IMR-90 (cell line): Measurements from ENCODE around the gene HLA-DPA1. TPM values are rescaled to one million over a fixed set of nuclear protein-coding genes. Genes with fewer than 3 reads are reported as not detected.

ENCODE experiments used
- ATAC-seq: fragments of 200-7000 bp; cut with Tn5 transposase; 2 replicates; pipeline ENCODE4 v1.9.1; 2020; ENCODE audit warnings: low read depth, mild to moderate bottlenecking, moderate library complexity
- BruUV-seq: library from RNA; stranded (reverse); fragments of 400-500 nt; replicated peaks from 2 replicates; lab custom pipeline; 2021; lab: Mats Ljungman, UMichigan
- CTCF ChIA-PET: fragments of 300-600 bp; formaldehyde crosslinking; extraction: SDS; loops from one replicate; lab custom pipeline; 2021; ENCODE audit warnings: antibody characterized with exemption; lab: Yijun Ruan, JAX
- POLR2A ChIA-PET: fragments of 300-600 bp; sonication (Branson Sonifier 250); formaldehyde crosslinking; loops from one replicate; lab custom pipeline; 2022; ENCODE audit warnings: antibody characterized with exemption; ENCODE audit not compliant: unreplicated experiment; lab: Charles Lee
- DNase-seq: peaks from one replicate; pipeline ENCODE4 v3.0.0; 2013
- H2AFZ ChIP-seq: replicated peaks from 2 replicates; pipeline ENCODE3; 2013; ENCODE audit warnings: low read length, mild to moderate bottlenecking; ENCODE audit not compliant: poor library complexity
- H2AK5ac ChIP-seq: 2 replicates; pipeline ENCODE4 v1.6.1; 2013; ENCODE audit warnings: low read depth, low read length, inconsistent platforms
- H2AK9ac ChIP-seq: replicated peaks from 2 replicates; pipeline ENCODE3; 2013; ENCODE audit warnings: mild to moderate bottlenecking, low read depth, low read length, moderate library complexity; ENCODE audit not compliant: poor library complexity
- H2BK120ac ChIP-seq: 2 replicates; pipeline ENCODE4 v1.6.1; 2013; ENCODE audit warnings: low read depth, low read length, inconsistent platforms
- H2BK15ac ChIP-seq: 3 replicates; pipeline ENCODE4 v1.6.1; 2013; ENCODE audit warnings: low read depth, low read length, inconsistent platforms
- H2BK20ac ChIP-seq: 2 replicates; pipeline ENCODE4 v1.6.1; 2013; ENCODE audit warnings: low read depth, mild to moderate bottlenecking, inconsistent platforms, low read length, moderate library complexity
- H2BK5ac ChIP-seq: 2 replicates; pipeline ENCODE4 v1.6.1; 2013; ENCODE audit warnings: mild to moderate bottlenecking, low read depth, low read length, inconsistent platforms; ENCODE audit not compliant: poor library complexity, severe bottlenecking
- H3K14ac ChIP-seq: replicated peaks from 2 replicates; pipeline ENCODE4 v1.6.1; 2013; ENCODE audit warnings: low read depth, low read length, inconsistent platforms
- H3K18ac ChIP-seq: 2 replicates; pipeline ENCODE4 v1.6.1; 2013; ENCODE audit warnings: low read depth, low read length, control low read depth
- H3K23ac ChIP-seq: 2 replicates; pipeline ENCODE4 v1.6.1; 2013; ENCODE audit warnings: low read depth, low read length, inconsistent platforms
- H3K27ac ChIP-seq: 2 replicates; pipeline ENCODE4 v1.5.1; 2013; ENCODE audit warnings: mild to moderate bottlenecking, control low read depth, low read length; ENCODE audit not compliant: insufficient read depth
- H3K27me3 ChIP-seq: 2 replicates; pipeline ENCODE4 v1.6.1; 2013; ENCODE audit warnings: low read length; ENCODE audit not compliant: control insufficient read depth, insufficient read depth
- H3K36me3 ChIP-seq: 2 replicates; pipeline ENCODE4 v1.6.1; 2013; ENCODE audit warnings: low read length, mixed read lengths; ENCODE audit not compliant: control insufficient read depth, insufficient read depth
- H3K4ac ChIP-seq: 2 replicates; pipeline ENCODE4 v1.6.1; 2013; ENCODE audit warnings: low read depth, low read length, inconsistent platforms
- H3K4me1 ChIP-seq: 2 replicates; pipeline ENCODE4 v1.6.1; 2013; ENCODE audit warnings: low read length, mixed read lengths; ENCODE audit not compliant: control insufficient read depth, insufficient read depth
- H3K4me2 ChIP-seq: 2 replicates; pipeline ENCODE4 v1.6.1; 2013; ENCODE audit warnings: low read depth, mild to moderate bottlenecking, control low read depth, low read length, moderate library complexity
- H3K4me3 ChIP-seq: 2 replicates; pipeline ENCODE4 v1.5.1; 2013; ENCODE audit warnings: low read depth, mild to moderate bottlenecking, control low read depth, low read length, moderate library complexity; ENCODE audit not compliant: insufficient read depth
- H3K56ac ChIP-seq: 2 replicates; pipeline ENCODE4 v1.6.1; 2013; ENCODE audit warnings: low read length, inconsistent platforms; ENCODE audit not compliant: insufficient read depth; ENCODE audit errors: extremely low read depth
- H3K79me1 ChIP-seq, 2 experiments: 2 replicates each; pipeline ENCODE4 v1.6.1; 2013; ENCODE audit warnings: low read length in 2 of 2, inconsistent platforms in 1 of 2, low read depth in 1 of 2
- H3K9ac ChIP-seq: 2 replicates; pipeline ENCODE4 v1.6.1; 2013; ENCODE audit warnings: low read depth, low read length, control low read depth
- H3K9me1 ChIP-seq: 2 replicates; pipeline ENCODE4 v1.6.1; 2013; ENCODE audit warnings: low read length, inconsistent platforms; ENCODE audit not compliant: insufficient read depth
- H3K9me3 ChIP-seq: 2 replicates; pipeline ENCODE4 v1.6.1; 2013; ENCODE audit warnings: low read length; ENCODE audit not compliant: control insufficient read depth, insufficient read depth
- H4K20me1 ChIP-seq: 2 replicates; pipeline ENCODE4 v1.6.1; 2013; ENCODE audit warnings: low read length, inconsistent platforms; ENCODE audit not compliant: insufficient read depth
- H4K5ac ChIP-seq: 2 replicates; pipeline ENCODE4 v1.6.1; 2013; ENCODE audit warnings: mild to moderate bottlenecking, low read depth, low read length, control low read depth
- H4K8ac ChIP-seq, 2 experiments: 2 replicates each; pipeline ENCODE4 v1.6.1; 2013; ENCODE audit warnings: low read depth in 2 of 2, low read length in 2 of 2, control low read depth in 1 of 2, inconsistent platforms in 1 of 2
- H4K91ac ChIP-seq: 2 replicates; pipeline ENCODE4 v1.6.1; 2013; ENCODE audit warnings: low read depth, low read length, inconsistent platforms; ENCODE audit not compliant: insufficient read depth
- BHLHE40 ChIP-seq: fragments of 150-350 bp; IDR thresholded peaks from 2 replicates; pipeline ENCODE4 v1.6.1; 2016; ENCODE audit warnings: mild to moderate bottlenecking, low read depth, low read length
- CEBPB ChIP-seq: IDR thresholded peaks from 2 replicates; pipeline ENCODE4 v1.6.1; 2012; ENCODE audit warnings: low read depth, low read length, improper control_type of control experiment
- ELK1 ChIP-seq: fragments of 150-350 bp; IDR thresholded peaks from 2 replicates; pipeline ENCODE4 v1.6.1; 2016; ENCODE audit warnings: low read depth, mild to moderate bottlenecking, low read length, moderate library complexity, borderline replicate concordance
- FOS ChIP-seq: fragments of 150-350 bp; IDR thresholded peaks from 2 replicates; pipeline ENCODE4 v1.6.1; 2016; ENCODE audit warnings: low read depth, low read length
- MAFK ChIP-seq: IDR thresholded peaks from 2 replicates; pipeline ENCODE4 v1.6.1; 2012; ENCODE audit warnings: low read depth, low read length, improper control_type of control experiment
- MXI1 ChIP-seq: IDR thresholded peaks from 2 replicates; pipeline ENCODE4 v1.6.1; 2012; ENCODE audit warnings: low read depth, mild to moderate bottlenecking, low read length, moderate library complexity, borderline replicate concordance
- NFE2L2 ChIP-seq: fragments of 150-350 bp; IDR thresholded peaks from 2 replicates; pipeline ENCODE4 v1.6.1; 2016; ENCODE audit warnings: low read depth, mild to moderate bottlenecking, low read length
- RCOR1 ChIP-seq: IDR thresholded peaks from 2 replicates; pipeline ENCODE4 v1.6.1; 2012; ENCODE audit warnings: mild to moderate bottlenecking, low read length, improper control_type of control experiment; ENCODE audit not compliant: insufficient replicate concordance
- WGBS, 2 experiments: methylation state at CpG; one replicate each; pipeline versions ENCODE4 v1.1.5 to v1.1.7; 2013; ENCODE audit warnings: missing lambda C conversion rate in 2 of 2; ENCODE audit not compliant: insufficient read length in 1 of 2; ENCODE audit errors: extremely low coverage in 2 of 2; 5-methylcytosine and 5-hydroxymethylcytosine counted together
- dilution Hi-C: fragments of 300-500 bp; cut with HindIII; formaldehyde crosslinking; loops from one replicate; pipeline ENCODE4 v1.14.3; 2018; ENCODE audit warnings: low sequenced_read_pairs; ENCODE audit not compliant: unreplicated experiment
- in situ Hi-C: fragments of 300-500 bp; cut with MboI; formaldehyde crosslinking; loops from 3 replicates; pipeline ENCODE4 v1.14.3; 2019; ENCODE audit warnings: low sequenced_read_pairs, inconsistent platforms, mixed read lengths
- intact Hi-C: fragments of 100-400 bp; cut with micrococcal nuclease; formaldehyde crosslinking; loops from 2 replicates; pipeline ENCODE4 v1.10.0; 2022
- polyA plus RNA-seq, 3 experiments: library from polyadenylated mRNA; depleted of rRNA; stranded (reverse); fragments of >200 nt; gene quantifications; 2 replicates each; pipeline ENCODE4 v1.2.3, GENCODE V29; 2012; ENCODE audit warnings: low replicate concordance in 1 of 3
- total RNA-seq: library from RNA; depleted of rRNA; stranded (reverse); fragments of >200 nt; gene quantifications from 2 replicates; pipeline ENCODE4 v1.2.3, GENCODE V29; 2012
- TF ChIP-seq, protein P1 (sequence below): fragments of 150-350 bp; IDR thresholded peaks from 2 replicates; pipeline ENCODE4 v1.6.1; 2017; ENCODE audit warnings: mild to moderate bottlenecking, antibody characterized with exemption, low read length, low read depth

HLA-DPA1 gene
- total and polyA plus RNA-seq, 2 of the 4 experiments (the other 2 are of a cell fraction): not detected

DNA sequence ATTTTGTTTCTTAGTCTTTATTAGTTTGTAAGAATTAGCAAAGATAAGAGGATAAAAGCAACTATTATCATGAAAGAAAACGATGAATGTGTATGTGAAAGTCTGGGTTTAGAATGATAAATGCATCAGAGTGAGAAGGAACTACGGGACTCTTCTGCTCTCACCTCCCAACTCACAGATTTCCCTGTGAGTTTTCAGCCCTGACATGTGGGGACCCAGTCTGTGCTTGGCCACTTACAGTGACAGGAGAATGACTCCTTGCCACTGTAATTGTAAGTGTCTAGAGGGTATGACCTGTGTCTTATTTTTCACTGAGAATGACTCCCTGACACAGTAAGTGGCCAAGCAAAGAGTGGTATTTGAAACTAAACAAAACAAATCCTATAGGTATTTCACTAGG is 2.5 kb downstream of the HLA-DPA1 start:
- Histone ChIP-seq H3K9me3 (no peaks in the 10 kb centered on the region), H4K91ac (no peak overlapping the region), H2AK5ac (no peak overlapping the region), H3K4ac (no peak overlapping the region), H3K79me1 (no peaks in the 10 kb centered on the region), H3K9ac (no peak overlapping the region), H3K27me3 (peaks cover 17% of the 10 kb centered on the region), H3K4me2 (no peak overlapping the region), H2BK120ac (no peak overlapping the region), H2BK20ac (no peak overlapping the region), H3K36me3 (no peaks in the 10 kb centered on the region), H2AK9ac (no peak overlapping the region), H3K9me1 (no peaks in the 10 kb centered on the region), H4K5ac (no peak overlapping the region), H3K18ac (no peak overlapping the region), H2BK5ac (no peak overlapping the region), H3K27ac (no peak overlapping the region), H4K8ac (no peak overlapping the region), H4K20me1 (no peaks in the 10 kb centered on the region), H3K4me1 (no peaks in the 10 kb centered on the region), H2AFZ (no peak overlapping the region), H3K14ac (no peak overlapping the region), H3K56ac (no peak overlapping the region), H2BK15ac (no peak overlapping the region), H3K23ac (no peak overlapping the region), H3K4me3 (no peak overlapping the region)
- no TSS peak for BruUV-seq
- ATAC-seq (no peak), DNase-seq (no peak)
- dilution Hi-C loops (no loop called here), intact Hi-C loops (no loop called here), in situ Hi-C loops (no loop called here)
- ChIA-PET CTCF (no interaction called here), POLR2A (no interaction called here)
- 0% methylated on average over 1 of the region's 2 CpGs; no CpG with 5 or more reads in 1 of the 2 experiments for WGBS, 2 experiments
- TF ChIP-seq CEBPB (no peak), ELK1 (no peak), BHLHE40 (no peak), MAFK (no peak), FOS (no peak), NFE2L2 (no peak), RCOR1 (no peak), MXI1 (no peak)
- TF ChIP-seq, protein P1, sequence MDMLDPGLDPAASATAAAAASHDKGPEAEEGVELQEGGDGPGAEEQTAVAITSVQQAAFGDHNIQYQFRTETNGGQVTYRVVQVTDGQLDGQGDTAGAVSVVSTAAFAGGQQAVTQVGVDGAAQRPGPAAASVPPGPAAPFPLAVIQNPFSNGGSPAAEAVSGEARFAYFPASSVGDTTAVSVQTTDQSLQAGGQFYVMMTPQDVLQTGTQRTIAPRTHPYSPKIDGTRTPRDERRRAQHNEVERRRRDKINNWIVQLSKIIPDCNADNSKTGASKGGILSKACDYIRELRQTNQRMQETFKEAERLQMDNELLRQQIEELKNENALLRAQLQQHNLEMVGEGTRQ: no peak
